Right lobe of liver (tissue), 6 donors: Measurements from ENCODE around the gene GPATCH2. TPM values are rescaled to one million over a fixed set of nuclear protein-coding genes. Genes with fewer than 3 reads are reported as not detected.

Source experiments
- ATAC-seq, 4 donors: fragments of 200-7000 bp; cut with Tn5 transposase; one replicate each; pipeline ENCODE4 v1.9.1; 2020; ENCODE audit warnings: mild to moderate bottlenecking in 4 of 4, moderate library complexity in 4 of 4
- DNase-seq, 3 donors: peaks; one replicate each; pipeline ENCODE4 v3.0.0-alpha.2; 2020
- H3K27ac ChIP-seq, 3 donors: fragments of 200-600 bp; one replicate each; pipeline ENCODE4 v1.8.0; 2022
- H3K27me3 ChIP-seq, 2 donors: fragments of 200-600 bp; one replicate each; pipeline ENCODE4 v1.8.0; 2022
- H3K36me3 ChIP-seq, 4 donors: fragments of 200-600 bp; sonication (generic) in 1 of 4; one replicate each; pipeline versions ENCODE4 v1.5.1 to v1.8.0; 2017 to 2022; ENCODE audit warnings: control low read depth in 1 of 4
- H3K4me1 ChIP-seq, 4 donors: fragments of 200-600 bp; sonication (generic) in 1 of 4; one replicate each; pipeline versions ENCODE4 v1.5.1 to v1.8.0; 2017 to 2022; ENCODE audit warnings: control low read depth in 1 of 4
- H3K4me3 ChIP-seq, 3 donors: fragments of 200-600 bp; one replicate each; pipeline ENCODE4 v1.8.0; 2022
- H3K9me3 ChIP-seq, 4 donors: fragments of 200-600 bp; sonication (generic) in 1 of 4; one replicate each; pipeline versions ENCODE4 v1.5.1 to v1.8.0; 2017 to 2022; ENCODE audit warnings: control low read depth in 1 of 4
- CTCF ChIP-seq, 4 donors: fragments of 200-600 bp in 3 of 4; fragments of 450-650 bp in 1 of 4; IDR thresholded peaks; one replicate each; pipeline versions ENCODE4 v1.5.1 to v1.8.0; 2016 to 2022; ENCODE audit warnings: antibody characterized with exemption in 4 of 4, mild to moderate bottlenecking in 2 of 4
- POLR2A ChIP-seq: fragments of 450-650 bp; IDR thresholded peaks from one replicate; pipeline ENCODE4 v1.6.1; 2017; ENCODE audit warnings: antibody characterized with exemption, mild to moderate bottlenecking
- WGBS: methylation state at CpG from one replicate; pipeline ENCODE4 v1.1.6; 2018; ENCODE audit warnings: low coverage, low lambda C conversion rate; ENCODE audit not compliant: insufficient coverage; ENCODE audit errors: missing lambda C conversion rate; 5-methylcytosine and 5-hydroxymethylcytosine counted together
- intact Hi-C, 2 donors: fragments of 100-400 bp; cut with DNase I; formaldehyde crosslinking; loops; one replicate each; pipeline versions ENCODE4 v1.11.2 to v1.14.1; 2022
- total RNA-seq, 6 experiments: library from RNA; depleted of rRNA in 2 of 6; stranded (reverse); fragments of >200 nt in 2 of 6; fragmentation: NEBNext Ultra II Directional in 3 of 6; extraction: Animal tissue kit (Norgen Biotek cat#: 25700) in 3 of 6; gene quantifications; one replicate each; pipeline versions ENCODE4 v1.1.0 to v1.2.4, GENCODE V29; 2016 to 2023
- donor health status: DM: no; HTN: yes; CAD: no.
- donor health status: DM: no; HTN: no; CAD: no.
- donor health status: DM: no; HTN: no; CAD: no.
- donor health status: DM: no; HTN: yes; CAD: no.
- donor health status: DM: no; HTN: yes; CAD: no.

Gene GPATCH2
- total RNA-seq, 6 experiments from 2014 or later, result 3.3 to 6.6 (median 4.6) TPM

- ATAC-seq (no peak), DNase-seq (no peak)
- no peaks in the 10 kb centered on the region for H3K9me3 ChIP-seq
- no peak overlapping the region for H3K27ac ChIP-seq
- 100% methylated on average over 2 of the region's 2 CpGs for WGBS
- H3K36me3 ChIP-seq, result no peaks in the 10 kb centered on the region
- intact Hi-C loops, result no loop called here
- H3K4me3 ChIP-seq, result no peak overlapping the region
- TF ChIP-seq CTCF (IDR thresholded peaks at IDR 0.05) (no peak), POLR2A (no peak)
- H3K27me3 ChIP-seq, result no peaks in the 10 kb centered on the region
- peaks cover 0 to 8% (median 0%) of the 10 kb centered on the region in 4 donors for H3K4me1 ChIP-seq
These were observed 91.4 kb downstream of the GPATCH2 start for GRCh38 chr1:217539510-217539909.

DNA sequence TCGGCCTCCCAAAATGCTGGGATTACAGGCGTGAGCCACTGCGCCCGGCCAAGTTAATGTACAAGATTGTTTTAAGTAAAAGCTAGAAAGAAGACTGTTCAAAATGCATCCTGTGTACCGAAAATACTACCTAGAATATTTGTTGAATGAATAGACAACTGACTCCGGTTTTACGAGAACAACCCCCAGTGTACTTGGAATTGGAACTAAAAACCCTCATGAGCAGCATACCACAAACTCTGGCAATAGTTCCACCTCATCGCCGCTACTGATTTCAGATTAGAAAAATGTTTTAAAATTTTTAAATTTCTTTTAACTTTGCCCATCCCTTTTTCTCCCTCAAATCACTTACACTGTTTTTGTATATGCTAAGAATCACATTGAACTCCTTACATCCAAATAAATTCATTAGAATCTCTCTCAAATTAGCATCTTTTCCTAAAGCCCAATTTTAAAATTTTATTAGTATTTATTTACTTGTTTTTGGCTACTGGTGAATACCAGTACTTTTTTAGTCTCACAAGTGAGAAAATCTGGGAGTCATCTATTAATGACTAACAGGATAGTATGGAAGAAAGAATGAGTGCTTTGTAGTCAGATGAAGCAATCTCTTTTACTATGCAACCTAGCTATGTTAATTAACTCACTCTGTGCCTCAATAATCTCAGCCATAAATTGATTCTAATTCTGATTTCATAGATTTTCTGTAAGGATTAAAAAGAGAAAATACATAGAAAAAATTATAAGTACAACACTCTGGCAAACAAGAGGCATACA, 95.1 kb downstream of the GPATCH2 start:
- intact Hi-C loops, result no loop called here
- Histone ChIP-seq H3K4me3 (no peak overlapping the region), H3K36me3 (no peaks in the 10 kb centered on the region), H3K9me3 (no peaks in the 10 kb centered on the region), H3K4me1 (peaks cover 0 to 8% (median 0%) of the 10 kb centered on the region in 4 donors), H3K27ac (no peak overlapping the region), H3K27me3 (no peaks in the 10 kb centered on the region)
- DNase-seq (no peak), ATAC-seq (no peak)
- no peak for TF ChIP-seq POLR2A
- TF ChIP-seq CTCF (IDR thresholded peaks at IDR 0.05), result no peak
- 97% methylated on average over 9 of the region's 9 CpGs for WGBS

GRCh38 chr1:217534566-217534965, 96.3 kb downstream of the GPATCH2 start:
- ATAC-seq (peak; percentile 33 to 78 (median 49)), DNase-seq (no peak)
- Histone ChIP-seq H3K4me1 (no peaks in the 10 kb centered on the region), H3K27me3 (no peaks in the 10 kb centered on the region), H3K4me3 (no peak overlapping the region), H3K36me3 (no peaks in the 10 kb centered on the region), H3K27ac (no peak overlapping the region), H3K9me3 (no peaks in the 10 kb centered on the region)
- intact Hi-C loops, result no loop called here
- 38% methylated on average over 1 of the region's 1 CpG for WGBS
- TF ChIP-seq CTCF (IDR thresholded peaks at IDR 0.05) (no peak), POLR2A (no peak)

- Histone ChIP-seq H3K4me1 (no peaks in the 10 kb centered on the region), H3K27ac (no peak overlapping the region), H3K27me3 (no peaks in the 10 kb centered on the region), H3K9me3 (no peaks in the 10 kb centered on the region), H3K4me3 (no peak overlapping the region), H3K36me3 (no peaks in the 10 kb centered on the region)
- DNase-seq (no peak), ATAC-seq (no peak)
- TF ChIP-seq CTCF (IDR thresholded peaks at IDR 0.05) (no peak), POLR2A (no peak)
- WGBS, result 70% methylated on average over 3 of the region's 3 CpGs
- intact Hi-C loops, result no loop called here
These were observed 102.6 kb downstream of the GPATCH2 start for GRCh38 chr1:217528271-217528670.
